Fibroblast of lung (primary cell): ENCODE results near the gene SAP30.

ENCODE experiments used
- EZH2 ChIP-seq: IDR thresholded peaks from 2 replicates; pipeline ENCODE4 v1.5.1; 2012; ENCODE audit warnings: low read length, control low read depth, mild to moderate bottlenecking; ENCODE audit errors: missing control alignments
- TF ChIP-seq, protein P1 (sequence below), 2 donors: IDR thresholded peaks in 1 of 2; conservative IDR thresholded peaks in 1 of 2; 1 replicate in 1 of 2; 2 replicates in 1 of 2; pipeline ENCODE4 v1.5.1; 2011 to 2012; ENCODE audit warnings: low read length in 2 of 2, control low read depth in 1 of 2, inconsistent platforms in 1 of 2, low read depth in 1 of 2, mild to moderate bottlenecking in 1 of 2

DNA sequence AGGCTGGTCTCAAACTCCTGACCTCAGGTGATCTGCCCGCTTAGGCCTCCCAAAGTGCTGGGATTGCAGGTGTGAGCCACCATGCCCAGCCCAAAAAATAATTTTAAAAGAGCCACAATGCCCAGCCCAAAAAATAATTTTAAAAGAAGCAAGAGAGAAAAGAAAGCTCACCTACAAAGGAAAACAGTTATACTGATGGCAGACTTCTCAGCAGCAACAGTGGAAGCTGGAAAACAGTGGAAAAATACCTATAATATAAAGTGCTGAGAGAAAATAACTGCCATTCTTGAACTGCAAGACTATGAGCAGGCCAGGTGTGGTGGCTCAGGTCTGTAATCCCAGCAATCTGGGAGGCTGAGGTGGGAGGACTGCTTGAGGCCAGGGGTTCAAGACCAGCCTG is 23.3 kb upstream of the SAP30 start:
- TF ChIP-seq, protein P1, sequence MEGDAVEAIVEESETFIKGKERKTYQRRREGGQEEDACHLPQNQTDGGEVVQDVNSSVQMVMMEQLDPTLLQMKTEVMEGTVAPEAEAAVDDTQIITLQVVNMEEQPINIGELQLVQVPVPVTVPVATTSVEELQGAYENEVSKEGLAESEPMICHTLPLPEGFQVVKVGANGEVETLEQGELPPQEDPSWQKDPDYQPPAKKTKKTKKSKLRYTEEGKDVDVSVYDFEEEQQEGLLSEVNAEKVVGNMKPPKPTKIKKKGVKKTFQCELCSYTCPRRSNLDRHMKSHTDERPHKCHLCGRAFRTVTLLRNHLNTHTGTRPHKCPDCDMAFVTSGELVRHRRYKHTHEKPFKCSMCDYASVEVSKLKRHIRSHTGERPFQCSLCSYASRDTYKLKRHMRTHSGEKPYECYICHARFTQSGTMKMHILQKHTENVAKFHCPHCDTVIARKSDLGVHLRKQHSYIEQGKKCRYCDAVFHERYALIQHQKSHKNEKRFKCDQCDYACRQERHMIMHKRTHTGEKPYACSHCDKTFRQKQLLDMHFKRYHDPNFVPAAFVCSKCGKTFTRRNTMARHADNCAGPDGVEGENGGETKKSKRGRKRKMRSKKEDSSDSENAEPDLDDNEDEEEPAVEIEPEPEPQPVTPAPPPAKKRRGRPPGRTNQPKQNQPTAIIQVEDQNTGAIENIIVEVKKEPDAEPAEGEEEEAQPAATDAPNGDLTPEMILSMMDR (conservative IDR thresholded peaks at IDR 0.05 in 1 of 2, IDR thresholded peaks at IDR 0.05 in 1 of 2; ENCODE audit: low read depth in 1 of 2, low read length in 2 of 2), result no peak
- no peak for TF ChIP-seq EZH2
